NT2/D1 (cell line): Measurements from ENCODE around the gene HSPA1A.

ENCODE experiments used
- SUZ12 ChIP-seq: IDR thresholded peaks from 2 replicates; pipeline ENCODE4 v1.6.1; 2011; ENCODE audit not compliant: insufficient read length, insufficient read depth; ENCODE audit errors: extremely low read depth
- YY1 ChIP-seq: IDR thresholded peaks from 2 replicates; pipeline ENCODE4 v1.6.1; 2011; ENCODE audit not compliant: insufficient read length, insufficient read depth
- ZNF274 ChIP-seq: IDR thresholded peaks from 2 replicates; pipeline ENCODE4 v1.6.1; 2011; ENCODE audit warnings: mild to moderate bottlenecking, low read depth, low read length

DNA sequence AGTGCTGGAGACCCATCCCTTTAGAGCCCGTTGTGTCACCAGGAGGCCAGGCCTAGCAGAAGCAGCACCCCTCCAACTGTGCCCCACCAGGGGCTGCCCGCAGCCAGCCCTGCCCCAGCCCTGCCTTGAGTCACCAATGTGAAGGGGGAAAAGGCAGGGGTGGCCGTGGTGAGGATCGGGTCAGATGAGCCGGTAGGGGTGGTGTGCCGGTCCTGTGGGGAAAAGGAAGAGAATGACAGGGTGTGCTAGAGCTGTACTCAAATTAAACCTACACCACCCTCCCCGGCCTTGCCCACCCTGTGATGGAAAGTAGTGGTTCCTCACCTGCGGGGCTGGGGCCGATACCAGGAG is 49.8 kb upstream of the HSPA1A start:
- no peak for TF ChIP-seq YY1
- no peak for TF ChIP-seq SUZ12
- no peak for TF ChIP-seq ZNF274
